PFSK-1 (cell line): ENCODE data around the gene EBP.

ENCODE experiments used
- FOXP2 ChIP-seq: optimal IDR thresholded peaks from 2 replicates; pipeline ENCODE3; 2011; ENCODE audit warnings: borderline replicate concordance, control low read depth, inconsistent platforms; ENCODE audit not compliant: insufficient read depth; ENCODE audit errors: extremely low read length, extremely low read depth
- POLR2AphosphoS5 ChIP-seq: IDR thresholded peaks from 2 replicates; pipeline ENCODE4 v1.6.1; 2012; ENCODE audit warnings: low read depth, mild to moderate bottlenecking, control low read depth, low read length, moderate library complexity
- REST ChIP-seq, 2 experiments: IDR thresholded peaks; 2 replicates each; pipeline versions ENCODE4 v1.6.1 to v1.8.0; 2011 to 2012; ENCODE audit warnings: low read depth in 2 of 2, low read length in 2 of 2, control low read depth in 1 of 2, inconsistent platforms in 1 of 2, mild to moderate bottlenecking in 1 of 2, moderate library complexity in 1 of 2; ENCODE audit not compliant: insufficient read depth in 1 of 2
- SIN3A ChIP-seq: IDR thresholded peaks from 2 replicates; pipeline ENCODE4 v1.6.1; 2012; ENCODE audit warnings: mild to moderate bottlenecking, low read length, moderate library complexity, borderline replicate concordance; ENCODE audit not compliant: insufficient read depth
- TAF1 ChIP-seq: IDR thresholded peaks from 2 replicates; pipeline ENCODE4 v1.6.1; 2012; ENCODE audit warnings: low read length, control low read depth, borderline replicate concordance; ENCODE audit not compliant: insufficient read depth

EBP gene

GRCh38 chrX:48497871-48498270 lies 23.7 kb upstream of the EBP start:
- TF ChIP-seq REST (IDR thresholded peaks at IDR 0.05; ENCODE audit: insufficient read depth in 1 of 2, low read depth in 2 of 2, low read length in 2 of 2) = no peak
- TF ChIP-seq TAF1 = no peak
- TF ChIP-seq SIN3A = no peak
- no peak for TF ChIP-seq FOXP2
- no peak for TF ChIP-seq POLR2AphosphoS5

- TF ChIP-seq FOXP2 (no peak), POLR2AphosphoS5 (no peak), SIN3A (no peak), REST (IDR thresholded peaks at IDR 0.05; ENCODE audit: insufficient read depth in 1 of 2, low read depth in 2 of 2, low read length in 2 of 2) (no peak), TAF1 (no peak)
These were observed 23.2 kb upstream of the EBP start for GRCh38 chrX:48498374-48498809.

GRCh38 chrX:48504261-48504660 lies 17.3 kb upstream of the EBP start:
- TF ChIP-seq REST (IDR thresholded peaks at IDR 0.05; ENCODE audit: insufficient read depth in 1 of 2, low read depth in 2 of 2, low read length in 2 of 2) (no peak), SIN3A (no peak), TAF1 (no peak), POLR2AphosphoS5 (no peak), FOXP2 (no peak)

- TF ChIP-seq FOXP2 (no peak), POLR2AphosphoS5 (no peak), REST (IDR thresholded peaks at IDR 0.05; ENCODE audit: insufficient read depth in 1 of 2, low read depth in 2 of 2, low read length in 2 of 2) (no peak), SIN3A (no peak), TAF1 (no peak)
These were observed 16.1 kb upstream of the EBP start for GRCh38 chrX:48505481-48505880.

- TF ChIP-seq TAF1 = no peak
- no peak for TF ChIP-seq REST (IDR thresholded peaks at IDR 0.05; ENCODE audit: insufficient read depth in 1 of 2, low read depth in 2 of 2, low read length in 2 of 2)
- no peak for TF ChIP-seq FOXP2
- TF ChIP-seq SIN3A = no peak
- TF ChIP-seq POLR2AphosphoS5 = no peak
These were observed 14.4 kb upstream of the EBP start for GRCh38 chrX:48507246-48507645.
